Tracheal epithelial cell (primary cell): Measurements from ENCODE around the gene USP36. TPM values are rescaled to one million over a fixed set of nuclear protein-coding genes. Genes with fewer than 3 reads are reported as not detected.

Experiments used
- total RNA-seq: library from RNA; depleted of rRNA; stranded (reverse); fragments of >200 nt; gene quantifications from 2 replicates; pipeline ENCODE4 v1.2.1, GENCODE V29; 2014

Gene USP36
- total RNA-seq: 24.1 and 29.0 TPM in 2 replicates

GRCh38 chr17:78840780-78841611, at the start of gene USP36:
Gene USP36, minus strand, starts transcription at chr17:78840814. Its CDS starts 4,451 bp downstream, at chr17:78836363.

GRCh38 chr17:78781893-78782304, 58.7 kb downstream of the USP36 start, which contains the start of gene CYTH1:
Gene CYTH1, minus strand, starts transcription at chr17:78782273. Its CDS starts 50 bp downstream, at chr17:78782223.

Other genes with a start within 250 kb of the USP36 start
- 27.1 and 34.2 TPM in 2 replicates for gene CYTH1, start 58.5 kb downstream of the USP36 start, total RNA-seq
- 0.24 TPM in 1 of 2 replicates, not detected in the other for gene CEP295NL, start 62.4 kb upstream of the USP36 start, total RNA-seq
- 2.1 and 5.8 TPM in 2 replicates for gene TIMP2, start 84.6 kb upstream of the USP36 start, total RNA-seq
- gene LGALS3BP, start 139.1 kb upstream of the USP36 start, total RNA-seq: 235 and 420 TPM in 2 replicates
- gene CANT1, start 168.9 kb upstream of the USP36 start, total RNA-seq: 59.3 and 92.3 TPM in 2 replicates
- gene C1QTNF1, start 183.4 kb upstream of the USP36 start, total RNA-seq: 18.6 TPM in 1 of 2 replicates, not detected in the other
- gene ENGASE, start 234.0 kb upstream of the USP36 start, total RNA-seq: 4.3 and 9.0 TPM in 2 replicates